ACC112 (cell line): Measurements from ENCODE around the gene NOTCH2.

Experiments
- H2AFZ ChIP-seq: fragments of 200-600 bp; sonication (generic); one replicate; pipeline ENCODE4 v1.6.0; 2017; ENCODE audit warnings: antibody characterized with exemption, low read length; ENCODE audit not compliant: unreplicated experiment
- H3K27ac ChIP-seq: fragments of 200-600 bp; sonication (generic); 2 replicates; pipeline ENCODE4 v1.5.1; 2014; ENCODE audit warnings: low read depth, mild to moderate bottlenecking, antibody characterized with exemption, low read length, moderate library complexity
- H3K27me3 ChIP-seq: fragments of 200-600 bp; sonication (generic); 2 replicates; pipeline ENCODE4 v1.6.1; 2014; ENCODE audit warnings: mild to moderate bottlenecking, antibody characterized with exemption, low read length, moderate library complexity, mixed read lengths; ENCODE audit not compliant: insufficient read depth
- H3K36me3 ChIP-seq: fragments of 200-600 bp; sonication (generic); 2 replicates; pipeline ENCODE4 v1.6.1; 2016; ENCODE audit warnings: mild to moderate bottlenecking, antibody characterized with exemption, low read length, moderate library complexity, mixed read lengths; ENCODE audit not compliant: insufficient read depth
- H3K4me1 ChIP-seq: fragments of 200-600 bp; sonication (generic); one replicate; pipeline ENCODE4 v1.6.1; 2016; ENCODE audit warnings: low read length, mixed read lengths; ENCODE audit not compliant: insufficient read depth, unreplicated experiment, control insufficient read depth
- H3K4me3 ChIP-seq: fragments of 200-600 bp; sonication (generic); 2 replicates; pipeline ENCODE4 v1.5.1; 2014; ENCODE audit warnings: mild to moderate bottlenecking, low read depth, low read length
- H3K79me2 ChIP-seq: fragments of 200-600 bp; sonication (generic); one replicate; pipeline ENCODE4 v1.6.0; 2016; ENCODE audit warnings: low read length; ENCODE audit not compliant: control insufficient read depth, unreplicated experiment, insufficient read depth

NOTCH2 gene

DNA sequence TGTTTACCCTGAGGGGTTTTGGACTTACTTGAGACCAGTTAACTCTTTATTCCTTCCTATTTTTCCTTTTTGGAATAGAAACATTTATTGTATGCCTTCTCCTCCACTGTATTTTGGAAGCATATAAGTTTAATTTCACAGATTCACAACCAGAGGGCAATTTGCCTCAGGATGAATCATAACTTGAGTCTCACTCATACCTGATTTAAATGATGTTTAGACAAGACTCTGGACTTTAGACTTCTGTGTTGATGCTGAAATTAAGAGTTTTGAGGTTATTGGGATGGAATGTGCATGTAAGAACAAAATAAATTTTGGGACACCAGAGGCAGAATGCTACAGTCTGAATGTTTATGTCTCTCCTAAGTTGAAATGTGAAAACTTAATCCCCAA, 166.0 kb downstream of the NOTCH2 start:
- H3K36me3 ChIP-seq: 0 out of 2 replicates have a peak, but pooled peaks cover 4% of the 10 kb centered on the region
- H3K79me2 ChIP-seq: no peaks in the 10 kb centered on the region
- H3K4me1 ChIP-seq: no peaks in the 10 kb centered on the region
- no peak overlapping the region for H2AFZ ChIP-seq
- H3K27ac ChIP-seq: no peak overlapping the region
- H3K4me3 ChIP-seq: no peak overlapping the region
- peaks cover 4% of the 10 kb centered on the region; the same call in 1 of the 2 replicates for H3K27me3 ChIP-seq

DNA sequence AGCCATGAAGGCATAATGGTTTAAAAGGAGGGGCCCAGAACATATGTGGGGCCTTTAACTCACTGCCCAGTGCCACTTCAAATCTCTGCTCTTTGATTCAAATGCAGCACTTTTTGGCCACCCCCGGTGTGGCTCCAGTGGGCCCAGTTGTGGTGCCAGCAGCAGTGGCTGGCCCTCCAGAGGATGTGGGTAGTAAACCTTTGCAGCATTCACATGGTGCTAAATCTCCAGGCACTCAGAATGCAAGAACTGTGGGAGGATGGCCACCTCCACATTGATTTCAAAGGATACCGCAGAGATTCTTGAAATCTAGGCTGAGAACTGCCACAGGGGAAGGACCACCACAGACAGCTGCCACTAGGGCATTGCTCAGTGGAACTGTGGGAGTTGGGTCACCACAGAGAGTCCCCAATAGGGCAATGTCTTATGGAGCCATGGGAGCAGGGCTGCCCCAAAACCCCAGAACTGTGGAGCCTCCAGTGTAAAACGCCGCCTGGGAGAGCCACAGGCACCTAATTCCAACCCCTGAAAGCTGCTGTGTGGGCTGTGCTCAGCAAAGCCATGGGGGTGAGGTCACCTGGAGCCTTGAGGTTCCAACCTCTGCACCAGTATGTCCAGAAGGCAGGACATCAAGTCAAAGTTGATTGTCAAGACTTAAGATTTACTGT, 166.6 kb downstream of the NOTCH2 start:
- H3K36me3 ChIP-seq: 0 out of 2 replicates have a peak, but pooled peaks cover 4% of the 10 kb centered on the region
- peaks cover 5% of the 10 kb centered on the region for H3K27me3 ChIP-seq
- H2AFZ ChIP-seq: no peak overlapping the region
- no peaks in the 10 kb centered on the region for H3K79me2 ChIP-seq
- H3K27ac ChIP-seq: no peak overlapping the region
- no peak overlapping the region for H3K4me3 ChIP-seq
- no peaks in the 10 kb centered on the region for H3K4me1 ChIP-seq

GRCh38 chr1:119898981-119899720, 170.3 kb downstream of the NOTCH2 start:
- H3K36me3 ChIP-seq: no peaks in the 10 kb centered on the region
- H2AFZ ChIP-seq: no peak overlapping the region
- no peaks in the 10 kb centered on the region for H3K4me1 ChIP-seq
- peaks cover 17% of the 10 kb centered on the region for H3K27me3 ChIP-seq
- H3K79me2 ChIP-seq: no peaks in the 10 kb centered on the region
- H3K27ac ChIP-seq: no peak overlapping the region
- H3K4me3 ChIP-seq: no peak overlapping the region

DNA sequence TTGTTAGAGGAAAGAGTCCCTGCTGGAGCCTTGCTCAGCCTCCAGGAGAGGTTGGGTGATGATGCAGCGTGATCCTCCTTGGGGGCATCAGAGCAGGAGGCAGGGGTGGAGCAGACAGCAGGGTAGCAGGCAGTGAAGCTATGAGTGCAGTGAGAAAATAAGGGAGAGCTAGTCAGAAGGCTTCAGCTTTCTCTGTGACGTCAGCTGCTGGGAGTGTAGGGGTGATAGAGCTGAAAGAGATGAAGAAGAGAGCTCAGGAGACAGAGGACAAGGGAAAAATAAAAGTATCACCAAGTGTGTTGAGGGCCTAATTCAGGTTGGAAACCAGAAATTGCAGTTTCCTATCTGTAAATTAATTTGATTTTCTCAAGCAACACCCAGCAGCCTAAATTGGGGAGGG, 170.9 kb downstream of the NOTCH2 start:
- Histone ChIP-seq H3K4me1 (no peaks in the 10 kb centered on the region), H3K27ac (no peak overlapping the region), H3K4me3 (no peak overlapping the region), H3K36me3 (no peaks in the 10 kb centered on the region), H2AFZ (no peak overlapping the region), H3K27me3 (peaks cover 17% of the 10 kb centered on the region), H3K79me2 (no peaks in the 10 kb centered on the region)

- Histone ChIP-seq H3K27me3 (peaks cover 17% of the 10 kb centered on the region; the same call in 1 of the 2 replicates), H3K4me1 (no peaks in the 10 kb centered on the region), H3K36me3 (no peaks in the 10 kb centered on the region), H3K79me2 (no peaks in the 10 kb centered on the region), H3K4me3 (no peak within 1 kb of the TSS), H2AFZ (no peak within 1 kb of the TSS), H3K27ac (no peak within 1 kb of the TSS)
Measured at GRCh38 chr1:119896303-119896702, 173.2 kb downstream of the NOTCH2 start, which contains the start of gene ADAM30. TSS of gene ADAM30 (minus strand) at chr1:119896515. CDS start at chr1:119896336, 179 bp downstream.

GRCh38 chr1:119895102-119895501, 174.4 kb downstream of the NOTCH2 start:
- Histone ChIP-seq H3K4me1 (no peaks in the 10 kb centered on the region), H3K79me2 (no peaks in the 10 kb centered on the region), H2AFZ (no peak overlapping the region), H3K36me3 (no peaks in the 10 kb centered on the region), H3K27me3 (peaks cover 17% of the 10 kb centered on the region; the same call in 1 of the 2 replicates), H3K27ac (no peak overlapping the region), H3K4me3 (no peak overlapping the region)

DNA sequence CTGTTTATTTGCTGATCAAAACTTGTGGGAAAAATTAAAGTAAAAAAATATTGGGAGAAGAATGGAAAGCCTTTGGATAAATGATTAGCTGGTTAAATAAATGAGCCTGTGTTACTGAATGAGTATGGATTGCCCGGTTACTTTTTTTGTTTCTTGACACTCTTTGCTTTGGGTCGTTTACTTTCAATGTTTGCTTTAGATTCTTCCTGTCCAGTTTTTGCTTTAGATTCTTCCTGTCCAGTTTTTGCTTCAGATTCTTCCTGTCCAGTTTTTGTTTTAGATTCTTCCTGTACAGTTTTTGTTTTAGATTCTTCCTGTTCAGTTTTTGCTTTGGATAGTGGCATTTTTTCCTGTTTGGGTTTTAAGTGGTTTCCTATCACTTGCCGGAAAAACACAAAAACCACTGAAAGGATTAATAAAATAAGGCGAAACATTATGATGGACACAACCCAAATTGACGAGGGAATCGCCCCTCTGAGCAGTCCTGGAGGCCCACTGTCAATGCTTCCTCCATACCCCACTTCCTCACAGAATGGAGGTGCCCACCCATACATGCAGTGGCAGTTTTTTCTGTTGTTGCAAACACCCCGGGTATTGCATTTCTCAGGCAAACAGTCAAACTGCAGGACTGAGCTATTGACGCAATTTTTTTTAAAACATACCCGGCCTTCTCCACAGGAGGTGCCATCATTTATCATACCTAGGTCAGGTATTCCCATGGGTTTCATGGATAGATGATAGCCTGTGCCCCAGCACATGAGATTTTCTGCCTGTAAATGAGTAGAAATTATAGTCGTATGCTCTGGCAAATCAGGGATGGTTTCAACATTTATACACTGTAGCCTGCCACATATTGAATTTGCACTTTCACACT, 175.4 kb downstream of the NOTCH2 start:
- Histone ChIP-seq H3K27ac (no peak overlapping the region), H3K4me3 (no peak overlapping the region), H3K79me2 (no peaks in the 10 kb centered on the region), H3K27me3 (peaks cover 17% of the 10 kb centered on the region; the same call in 1 of the 2 replicates), H3K36me3 (no peaks in the 10 kb centered on the region), H3K4me1 (no peaks in the 10 kb centered on the region), H2AFZ (no peak overlapping the region)

- Histone ChIP-seq H3K27ac (no peak overlapping the region), H3K36me3 (no peaks in the 10 kb centered on the region; the same call in 1 of the 2 replicates), H2AFZ (no peak overlapping the region), H3K4me1 (no peaks in the 10 kb centered on the region), H3K79me2 (no peaks in the 10 kb centered on the region), H3K27me3 (peaks cover 17% of the 10 kb centered on the region; the same call in 1 of the 2 replicates), H3K4me3 (no peak overlapping the region)
Measured at GRCh38 chr1:119893238-119893791, 176.1 kb downstream of the NOTCH2 start.

- Histone ChIP-seq H3K27ac (no peak overlapping the region), H2AFZ (no peak overlapping the region), H3K4me3 (no peak overlapping the region)
Measured at GRCh38 chr1:119891386-119891785, 178.1 kb downstream of the NOTCH2 start.

GRCh38 chr1:119888476-119888875, 181.0 kb downstream of the NOTCH2 start:
- Histone ChIP-seq H3K4me3 (no peak overlapping the region), H2AFZ (no peak overlapping the region), H3K4me1 (no peaks in the 10 kb centered on the region), H3K27me3 (no peaks in the 10 kb centered on the region), H3K79me2 (no peaks in the 10 kb centered on the region), H3K27ac (no peak overlapping the region), H3K36me3 (no peaks in the 10 kb centered on the region; the same call in 1 of the 2 replicates)

More at GRCh38 chr1:119891386-119891785, 178.1 kb downstream of the NOTCH2 start:
- Histone ChIP-seq H3K36me3 (no peaks in the 10 kb centered on the region; the same call in 1 of the 2 replicates), H3K79me2 (no peaks in the 10 kb centered on the region), H3K4me1 (no peaks in the 10 kb centered on the region), H3K27me3 (0 out of 2 replicates have a peak, but pooled peaks cover 3% of the 10 kb centered on the region)
